Urinary bladder (tissue), 4 donors: ENCODE measurements around the gene IDNK. TPM values are rescaled to one million over a fixed set of nuclear protein-coding genes. Genes with fewer than 3 reads are reported as not detected.

ENCODE experiments used
- DNase-seq: peaks from one replicate; pipeline ENCODE4 v3.0.0-alpha.2; 2015; ENCODE audit errors: extremely low spot score
- H3K27ac ChIP-seq: one replicate; pipeline ENCODE4 v1.5.1; 2013; ENCODE audit warnings: low read depth, mild to moderate bottlenecking, moderate library complexity
- H3K36me3 ChIP-seq: one replicate; pipeline ENCODE4 v1.6.1; 2013; ENCODE audit warnings: mild to moderate bottlenecking, moderate library complexity; ENCODE audit not compliant: insufficient read depth
- H3K4me1 ChIP-seq: one replicate; pipeline ENCODE4 v1.6.1; 2013; ENCODE audit warnings: mild to moderate bottlenecking, moderate library complexity; ENCODE audit not compliant: insufficient read depth
- H3K4me3 ChIP-seq: one replicate; pipeline ENCODE4 v1.5.1; 2013; ENCODE audit warnings: low read depth, low read length
- WGBS: extraction: QIAGEN DNeasy Blood & Tissue Kit; methylation state at CpG from one replicate; pipeline ENCODE4 v1.1.7; 2013; 5-methylcytosine and 5-hydroxymethylcytosine counted together
- polyA plus RNA-seq: library from polyadenylated mRNA; stranded (reverse); fragments of 200-250 nt; gene quantifications from one replicate; pipeline ENCODE4 v1.2.3, GENCODE V29; 2013
- total RNA-seq: library from RNA; depleted of rRNA; stranded (reverse); fragments of >200 nt; gene quantifications from one replicate; pipeline ENCODE4 v1.2.3, GENCODE V29; 2014
- donor health status: healthy with polysubstance abuse.
- donor health status: healthy.

IDNK gene
- total and polyA plus RNA-seq, 2 donors = 6.0 to 6.3 TPM

GRCh38 chr9:83646500-83647239 is 23.7 kb downstream of the IDNK start:
- Histone ChIP-seq H3K4me3 (no peak overlapping the region), H3K4me1 (no peaks in the 10 kb centered on the region), H3K36me3 (no peaks in the 10 kb centered on the region), H3K27ac (no peak overlapping the region)
- 69% methylated on average over 8 of the region's 8 CpGs for WGBS
- DNase-seq = no peak

GRCh38 chr9:83649080-83649479 is 26.1 kb downstream of the IDNK start:
- WGBS = 50% methylated on average over 8 of the region's 8 CpGs
- no peak overlapping the region for H3K4me3 ChIP-seq
- no peak overlapping the region for H3K27ac ChIP-seq
- no peak for DNase-seq
- H3K36me3 ChIP-seq = no peaks in the 10 kb centered on the region
- no peaks in the 10 kb centered on the region for H3K4me1 ChIP-seq

- Histone ChIP-seq H3K4me1 (no peaks in the 10 kb centered on the region), H3K36me3 (no peaks in the 10 kb centered on the region), H3K4me3 (no peak overlapping the region), H3K27ac (no peak overlapping the region)
- 75% methylated on average over 4 of the region's 4 CpGs for WGBS
- no peak for DNase-seq
Measured at GRCh38 chr9:83649515-83649914, 26.6 kb downstream of the IDNK start.

- DNase-seq = no peak
- WGBS = 98% methylated on average over 2 of the region's 2 CpGs
- Histone ChIP-seq H3K4me3 (no peak overlapping the region), H3K27ac (no peak overlapping the region), H3K4me1 (no peaks in the 10 kb centered on the region), H3K36me3 (peaks cover 1% of the 10 kb centered on the region)
Measured at GRCh38 chr9:83651558-83651957, 28.6 kb downstream of the IDNK start.

- WGBS = 100% methylated on average over 1 of the region's 1 CpG
- Histone ChIP-seq H3K27ac (no peak overlapping the region), H3K36me3 (peaks cover 1% of the 10 kb centered on the region), H3K4me1 (no peaks in the 10 kb centered on the region), H3K4me3 (no peak overlapping the region)
- no peak for DNase-seq
Measured at GRCh38 chr9:83652433-83652832, 29.5 kb downstream of the IDNK start.

- peaks cover 6% of the 10 kb centered on the region for H3K36me3 ChIP-seq
- H3K27ac ChIP-seq = no peak overlapping the region
- no peak for DNase-seq
- no peaks in the 10 kb centered on the region for H3K4me1 ChIP-seq
- H3K4me3 ChIP-seq = no peak overlapping the region
- 77% methylated on average over 1 of the region's 1 CpG for WGBS
Measured at GRCh38 chr9:83655433-83655832, 32.5 kb downstream of the IDNK start.

- Histone ChIP-seq H3K27ac (no peak overlapping the region), H3K4me3 (no peak overlapping the region), H3K4me1 (no peaks in the 10 kb centered on the region), H3K36me3 (peaks cover 6% of the 10 kb centered on the region)
- DNase-seq = no peak
- WGBS = 91% methylated on average over 2 of the region's 2 CpGs
Measured at GRCh38 chr9:83656032-83656680, 33.2 kb downstream of the IDNK start.

GRCh38 chr9:83656952-83657351 is 34.0 kb downstream of the IDNK start:
- Histone ChIP-seq H3K4me1 (no peaks in the 10 kb centered on the region), H3K36me3 (peaks cover 6% of the 10 kb centered on the region), H3K27ac (no peak overlapping the region), H3K4me3 (no peak overlapping the region)
- DNase-seq = no peak
- 88% methylated on average over 6 of the region's 6 CpGs for WGBS

GRCh38 chr9:83662933-83663332 is 40.0 kb downstream of the IDNK start:
- no peak for DNase-seq
- Histone ChIP-seq H3K36me3 (peaks cover 9% of the 10 kb centered on the region), H3K4me1 (no peaks in the 10 kb centered on the region), H3K4me3 (no peak overlapping the region), H3K27ac (no peak overlapping the region)
- WGBS = 97% methylated on average over 3 of the region's 3 CpGs

- Histone ChIP-seq H3K4me3 (no peak overlapping the region), H3K27ac (no peak overlapping the region), H3K36me3 (peaks cover 5% of the 10 kb centered on the region), H3K4me1 (no peaks in the 10 kb centered on the region)
- WGBS = 62% methylated on average over 5 of the region's 5 CpGs
- no peak for DNase-seq
Measured at GRCh38 chr9:83665580-83666200, 42.7 kb downstream of the IDNK start.

- no peak for DNase-seq
- Histone ChIP-seq H3K36me3 (peaks cover 5% of the 10 kb centered on the region), H3K27ac (no peak overlapping the region), H3K4me1 (no peaks in the 10 kb centered on the region), H3K4me3 (no peak overlapping the region)
- 97% methylated on average over 1 of the region's 1 CpG for WGBS
Measured at GRCh38 chr9:83669067-83669466, 46.1 kb downstream of the IDNK start.

- H3K27ac ChIP-seq = no peak overlapping the region
- H3K4me3 ChIP-seq = no peak overlapping the region
- peaks cover 1% of the 10 kb centered on the region for H3K36me3 ChIP-seq
- no peak for DNase-seq
- H3K4me1 ChIP-seq = no peaks in the 10 kb centered on the region
- WGBS = 92% methylated on average over 5 of the region's 5 CpGs
Measured at GRCh38 chr9:83670381-83670780, 47.4 kb downstream of the IDNK start.

GRCh38 chr9:83671451-83671850 is 48.5 kb downstream of the IDNK start:
- H3K27ac ChIP-seq = no peak overlapping the region
- no peak for DNase-seq
- H3K36me3 ChIP-seq = no peaks in the 10 kb centered on the region
- WGBS = 52% methylated on average over 1 of the region's 1 CpG
- no peaks in the 10 kb centered on the region for H3K4me1 ChIP-seq
- no peak overlapping the region for H3K4me3 ChIP-seq

GRCh38 chr9:83675466-83675865 is 52.5 kb downstream of the IDNK start:
- no peak overlapping the region for H3K4me3 ChIP-seq
- H3K36me3 ChIP-seq = peaks cover 4% of the 10 kb centered on the region
- WGBS = 80% methylated on average over 1 of the region's 1 CpG
- DNase-seq = no peak
- H3K27ac ChIP-seq = no peak overlapping the region
- no peaks in the 10 kb centered on the region for H3K4me1 ChIP-seq
